GM12878 (cell line): Measurements from ENCODE around the gene HMCN2. TPM values are rescaled to one million over a fixed set of nuclear protein-coding genes. Genes with fewer than 3 reads are reported as not detected.
A peak's percentile ranks its signal among the peaks of the same experiment; 100 is the strongest.

Experiments
- ATAC-seq: fragments of 200-7000 bp; cut with Tn5 transposase; 3 replicates; pipeline ENCODE4 v1.9.1; 2020; ENCODE audit warnings: mild to moderate bottlenecking, moderate library complexity
- BruUV-seq: library from RNA; stranded (reverse); fragments of 400-500 nt; replicated peaks from 2 replicates; lab custom pipeline; 2021; lab: Mats Ljungman, UMichigan
- CTCF ChIA-PET: fragments of 300-600 bp; sonication (Branson Sonifier 250); formaldehyde crosslinking; extraction: SDS; loops from one replicate; lab custom pipeline; 2021; ENCODE audit warnings: inconsistent platforms; lab: Yijun Ruan, JAX
- POLR2A ChIA-PET: fragments of 350-600 bp; formaldehyde crosslinking; extraction: SDS; loops from one replicate; lab custom pipeline; 2021; ENCODE audit warnings: inconsistent platforms; lab: Charles Lee
- RAD21 ChIA-PET: fragments of 300-600 bp; sonication (Branson Sonifier 250); formaldehyde crosslinking; loops from one replicate; lab custom pipeline; 2023; ENCODE audit warnings: antibody characterized with exemption; ENCODE audit not compliant: unreplicated experiment; lab: Charles Lee
- SMC1A ChIA-PET: fragments of 300-600 bp; sonication (Branson Sonifier 250); formaldehyde crosslinking; loops from one replicate; lab custom pipeline; 2023; ENCODE audit not compliant: unreplicated experiment, uncharacterized antibody; lab: Charles Lee
- DNase-seq: peaks from one replicate; pipeline ENCODE4 v3.0.0-alpha.2; 2011; ENCODE audit warnings: low read depth, low spot score
- FAIRE-seq: peaks from 3 replicates; lab custom pipeline; 2011; peaks lifted over from hg19 to GRCh38; lab: Jason Lieb, UNC
- H2AFZ ChIP-seq: 2 replicates; pipeline ENCODE4 v1.6.0; 2011; ENCODE audit warnings: low read depth, low read length, control low read depth; ENCODE audit not compliant: control insufficient read depth
- H3K27ac ChIP-seq: 2 replicates; pipeline ENCODE4 v1.5.1; 2011; ENCODE audit warnings: control low read depth; ENCODE audit not compliant: control insufficient read depth, insufficient read depth
- H3K27me3 ChIP-seq, 2 experiments: replicated peaks in 1 of 2; 2 replicates each; pipeline versions ENCODE4 v1.6.0 to v1.6.1; 2011; ENCODE audit warnings: low read length in 1 of 2; ENCODE audit not compliant: control insufficient read depth in 2 of 2, insufficient read depth in 2 of 2
- H3K36me3 ChIP-seq, 2 experiments: 2 replicates each; pipeline ENCODE4 v1.5.1; 2011; ENCODE audit warnings: low read length in 1 of 2; ENCODE audit not compliant: control insufficient read depth in 2 of 2, insufficient read depth in 2 of 2
- H3K4me1 ChIP-seq: 2 replicates; pipeline ENCODE4 v1.6.1; 2011; ENCODE audit warnings: mild to moderate bottlenecking, low read length, moderate library complexity, mixed read lengths; ENCODE audit not compliant: control insufficient read depth, insufficient read depth
- H3K4me2 ChIP-seq: 2 replicates; pipeline ENCODE4 v1.6.0; 2011; ENCODE audit warnings: control low read depth; ENCODE audit not compliant: control insufficient read depth, insufficient read depth
- H3K4me3 ChIP-seq: fragments of 200-600 bp; sonication (generic); 2 replicates; pipeline ENCODE4 v1.5.1; 2016
- H3K79me2 ChIP-seq: 2 replicates; pipeline ENCODE4 v1.6.0; 2011; ENCODE audit warnings: low read length; ENCODE audit not compliant: control insufficient read depth, insufficient read depth
- H3K9ac ChIP-seq: 2 replicates; pipeline ENCODE4 v1.8.0; 2011; ENCODE audit warnings: low read length, control low read depth, mixed read lengths; ENCODE audit not compliant: control insufficient read depth, insufficient read depth
- H3K9me3 ChIP-seq: replicated peaks from 3 replicates; pipeline ENCODE4 v1.5.1; 2011; ENCODE audit warnings: mild to moderate bottlenecking, low read length; ENCODE audit not compliant: control insufficient read depth, insufficient read depth
- H4K20me1 ChIP-seq: 2 replicates; pipeline ENCODE4 v1.6.0; 2011; ENCODE audit not compliant: control insufficient read depth, insufficient read depth
- ASH2L ChIP-seq: fragments of 300-600, 200-600 bp; sonication (generic); IDR thresholded peaks from 2 replicates; pipeline ENCODE4 v1.6.1; 2017; ENCODE audit warnings: low read depth, mild to moderate bottlenecking, borderline replicate concordance
- GABPA ChIP-seq: IDR thresholded peaks from 2 replicates; pipeline ENCODE4 v1.6.1; 2014; ENCODE audit warnings: antibody characterized with exemption, low read depth, mild to moderate bottlenecking, inconsistent platforms
- ZBED1 ChIP-seq: IDR thresholded peaks from 2 replicates; pipeline ENCODE4 v1.6.1; 2016; ENCODE audit warnings: borderline replicate concordance
- ZNF274 ChIP-seq: IDR thresholded peaks from one replicate; pipeline ENCODE4 v1.8.0; 2011; ENCODE audit not compliant: insufficient read length, insufficient read depth
- WGBS: methylation state at CpG from one replicate; pipeline ENCODE4 v1.1.6; 2016; ENCODE audit warnings: low lambda C conversion rate; ENCODE audit not compliant: insufficient replicate concordance, insufficient coverage; ENCODE audit errors: missing lambda C conversion rate; 5-methylcytosine and 5-hydroxymethylcytosine counted together
- in situ Hi-C: fragments of 300-500 bp; cut with MboI; formaldehyde crosslinking; loops from 9 replicates; pipeline ENCODE4 v1.14.3; 2018; ENCODE audit warnings: mixed read lengths
- intact Hi-C: fragments of 100-400 bp; cut with micrococcal nuclease; formaldehyde crosslinking; loops from one replicate; pipeline ENCODE4 v1.14.2; 2022; ENCODE audit not compliant: unreplicated experiment
- polyA plus RNA-seq, 11 experiments: library from polyadenylated mRNA; depleted of rRNA in 4 of 11; unstranded in 6 of 11; stranded (reverse) in 5 of 11; fragments of >200 nt; fragmentation: Nextera tagmentation in 4 of 11; fragmentation: Illumina TruSeq in 1 of 11; extraction: Ambion mirVana in 4 of 11; extraction: Trizol in 1 of 11; gene quantifications; 1 replicate in 1 of 11; 2 replicates in 10 of 11; pipeline versions ENCODE4 v1.2.1 to v1.2.3, GENCODE V29; 2011 to 2016; ENCODE audit warnings: inconsistent platforms in 2 of 11, missing spikeins in 2 of 11, low read depth in 1 of 11
- total RNA-seq, 4 experiments: library from RNA; depleted of rRNA in 3 of 4; stranded (reverse); fragments of >200 nt in 3 of 4; fragmentation: Illumina TruSeq in 1 of 4; extraction: Trizol in 1 of 4; gene quantifications; 2 replicates each; pipeline versions ENCODE4 v1.2.1 to v1.2.3, GENCODE V29; 2013 to 2021
- TF ChIP-seq, protein P1 (sequence below): fragments of 450-650 bp; IDR thresholded peaks from 2 replicates; pipeline ENCODE4 v1.6.1; 2016; ENCODE audit warnings: mild to moderate bottlenecking

The HMCN2 gene
- total and polyA plus RNA-seq, 10 of the 15 experiments (the other 5 are each of a cell fraction or from before 2014, with no cell fraction given), result 0.04 TPM; not detected in 9

- intact Hi-C loops (no loop called here), in situ Hi-C loops (no loop called here)
- DNase-seq, result no peak
- no peak for FAIRE-seq
- no peak overlapping the region for H3K9ac ChIP-seq
- H3K4me1 ChIP-seq, result no peaks in the 10 kb centered on the region
- H3K9me3 ChIP-seq, result no peaks in the 10 kb centered on the region
- TF ChIP-seq ZBED1 (no peak), GABPA (no peak), ZNF274 (no peak)
- no peak overlapping the region for H3K27ac ChIP-seq
- H4K20me1 ChIP-seq, result no peaks in the 10 kb centered on the region
- WGBS, result 15% methylated on average over 10 of the region's 10 CpGs
- ChIA-PET RAD21 (no interaction called here), CTCF (no interaction called here), SMC1A (no interaction called here), POLR2A (no interaction called here)
- no peak overlapping the region for H3K4me2 ChIP-seq
- no peaks in the 10 kb centered on the region for H3K36me3 ChIP-seq
- no peak overlapping the region for H3K4me3 ChIP-seq
- no peak for ATAC-seq
- no peaks in the 10 kb centered on the region for H3K79me2 ChIP-seq
- H3K27me3 ChIP-seq, result no peaks in the 10 kb centered on the region; a peak in 2 of 4 replicates
- H2AFZ ChIP-seq, result no peak overlapping the region
- BruUV-seq, result no TSS peak
Observed at GRCh38 chr9:130406278-130406895, 140.8 kb downstream of the HMCN2 start.

- no peak overlapping the region for H3K9ac ChIP-seq
- no peaks in the 10 kb centered on the region for H3K9me3 ChIP-seq
- ATAC-seq (no peak), FAIRE-seq (no peak), DNase-seq (no peak)
- RAD21 ChIA-PET, result no interaction called here
- TF ChIP-seq, protein P1, sequence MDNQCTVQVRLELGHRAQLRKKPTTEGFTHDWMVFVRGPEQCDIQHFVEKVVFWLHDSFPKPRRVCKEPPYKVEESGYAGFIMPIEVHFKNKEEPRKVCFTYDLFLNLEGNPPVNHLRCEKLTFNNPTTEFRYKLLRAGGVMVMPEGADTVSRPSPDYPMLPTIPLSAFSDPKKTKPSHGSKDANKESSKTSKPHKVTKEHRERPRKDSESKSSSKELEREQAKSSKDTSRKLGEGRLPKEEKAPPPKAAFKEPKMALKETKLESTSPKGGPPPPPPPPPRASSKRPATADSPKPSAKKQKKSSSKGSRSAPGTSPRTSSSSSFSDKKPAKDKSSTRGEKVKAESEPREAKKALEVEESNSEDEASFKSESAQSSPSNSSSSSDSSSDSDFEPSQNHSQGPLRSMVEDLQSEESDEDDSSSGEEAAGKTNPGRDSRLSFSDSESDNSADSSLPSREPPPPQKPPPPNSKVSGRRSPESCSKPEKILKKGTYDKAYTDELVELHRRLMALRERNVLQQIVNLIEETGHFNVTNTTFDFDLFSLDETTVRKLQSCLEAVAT, result peak; percentile 51; the same call in 1 of the 2 replicates
- TF ChIP-seq ASH2L, result no peak
- CTCF ChIA-PET, result no interaction called here
- H3K36me3 ChIP-seq, result no peaks in the 10 kb centered on the region
- H3K27ac ChIP-seq, result no peak overlapping the region
- intact Hi-C loops, result no loop called here
- no peaks in the 10 kb centered on the region for H4K20me1 ChIP-seq
- no peaks in the 10 kb centered on the region for H3K4me1 ChIP-seq
- WGBS, result 52% methylated on average over 9 of the region's 9 CpGs
- H3K4me3 ChIP-seq, result no peak overlapping the region
- no TSS peak for BruUV-seq
- no peak overlapping the region for H2AFZ ChIP-seq
- SMC1A ChIA-PET, result no interaction called here
- in situ Hi-C loops, result no loop called here
- POLR2A ChIA-PET, result no interaction called here
- H3K27me3 ChIP-seq, result no peaks in the 10 kb centered on the region; a peak in 1 of 4 replicates
- H3K79me2 ChIP-seq, result no peaks in the 10 kb centered on the region
- H3K4me2 ChIP-seq, result no peak overlapping the region
Observed at GRCh38 chr9:130407916-130408663, 142.5 kb downstream of the HMCN2 start.
